Measurements from ENCODE around the gene ACBD6.

The ACBD6 gene

DNA sequence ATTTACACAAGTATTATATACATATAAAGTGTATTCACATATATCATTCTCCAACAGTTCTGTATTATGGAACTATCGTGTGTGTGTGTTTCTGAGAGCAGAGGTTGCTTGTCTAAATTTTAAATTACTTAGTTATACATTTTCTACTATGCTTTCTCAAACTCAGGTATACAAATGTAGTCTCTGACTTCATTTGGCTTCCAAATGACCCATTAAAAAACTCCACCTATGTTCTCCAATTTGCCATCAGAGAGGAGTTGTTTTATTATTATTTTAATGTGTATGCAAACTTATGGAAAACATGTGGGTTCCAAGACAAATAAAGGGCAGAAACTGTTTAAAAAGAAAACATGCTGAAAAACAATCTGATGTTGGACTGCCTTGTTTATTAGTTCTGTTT is 131.8 kb downstream of the ACBD6 start:
- DNase-seq (ENCODE audit: low read depth): no peak

DNA sequence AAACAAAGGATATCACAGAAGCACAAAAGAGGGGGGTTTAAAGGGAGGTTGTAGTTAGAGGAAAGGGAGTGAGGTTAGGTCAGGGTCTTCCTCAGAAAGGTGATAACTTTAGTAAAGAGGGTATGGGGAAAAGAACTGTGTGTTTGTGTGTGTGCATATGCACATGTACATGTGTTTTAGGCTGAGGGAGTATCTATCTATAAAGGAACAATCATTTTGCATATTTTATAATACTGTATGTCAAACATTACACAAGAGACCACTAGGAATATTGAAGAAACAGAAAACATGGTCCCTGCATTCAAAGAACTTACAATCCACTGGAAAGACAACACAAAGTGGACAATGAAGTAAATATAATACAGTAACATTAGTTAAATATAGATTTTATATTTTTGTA is 132.2 kb downstream of the ACBD6 start:
- DNase-seq (ENCODE audit: low read depth): no peak

DNA sequence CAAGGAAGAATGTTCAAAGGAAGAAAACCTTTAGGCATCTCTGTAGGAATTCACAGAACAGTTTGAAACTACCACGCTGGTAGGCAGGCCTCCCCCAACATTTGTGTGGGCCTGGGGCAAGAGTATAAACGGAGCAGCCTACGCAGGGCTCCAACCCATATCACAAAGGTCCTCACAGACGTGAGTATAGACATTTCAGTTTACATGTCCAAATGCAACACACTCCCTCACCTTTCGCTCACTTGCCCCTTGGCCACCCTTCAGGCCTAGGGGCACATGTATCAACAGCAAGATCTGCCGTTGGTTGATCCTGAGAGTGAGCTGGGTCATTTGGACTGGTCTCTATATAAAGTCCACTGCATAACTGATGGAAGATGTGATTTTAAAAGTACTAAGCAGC is 133.3 kb downstream of the ACBD6 start:
- no peak for DNase-seq (ENCODE audit: low read depth)

DNA sequence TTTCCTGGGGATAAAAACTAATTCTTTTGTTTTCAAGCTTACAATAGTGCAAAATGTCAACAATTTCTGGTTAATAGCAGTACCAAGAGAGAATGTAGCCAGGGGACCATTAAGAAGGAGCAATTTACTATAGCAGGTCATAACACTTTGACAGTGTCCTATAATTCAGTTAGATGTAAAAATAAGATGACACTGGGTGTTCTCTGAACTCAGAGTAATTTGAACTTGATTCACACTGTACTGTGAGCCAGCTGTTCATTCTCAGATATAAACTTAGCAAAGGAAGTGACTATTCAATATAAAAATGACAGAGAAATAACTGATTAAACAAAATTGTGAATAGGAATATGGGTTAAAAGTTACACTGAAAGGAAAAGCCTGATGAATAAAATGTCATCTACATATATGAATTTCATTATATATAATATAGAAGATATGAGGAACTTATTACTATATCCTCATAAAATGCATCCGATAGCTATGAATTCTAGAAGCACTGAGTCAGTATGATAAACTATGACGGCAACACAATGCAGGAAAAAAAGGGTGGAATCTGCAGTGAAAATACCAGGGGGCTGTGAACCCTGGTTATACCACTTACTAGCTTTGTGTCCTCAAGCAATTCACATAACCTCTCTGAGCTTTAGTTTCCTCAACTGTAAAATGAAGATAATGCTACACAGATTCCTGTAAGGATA is 135.9 kb downstream of the ACBD6 start:
- no peak for DNase-seq (ENCODE audit: low read depth)

DNA sequence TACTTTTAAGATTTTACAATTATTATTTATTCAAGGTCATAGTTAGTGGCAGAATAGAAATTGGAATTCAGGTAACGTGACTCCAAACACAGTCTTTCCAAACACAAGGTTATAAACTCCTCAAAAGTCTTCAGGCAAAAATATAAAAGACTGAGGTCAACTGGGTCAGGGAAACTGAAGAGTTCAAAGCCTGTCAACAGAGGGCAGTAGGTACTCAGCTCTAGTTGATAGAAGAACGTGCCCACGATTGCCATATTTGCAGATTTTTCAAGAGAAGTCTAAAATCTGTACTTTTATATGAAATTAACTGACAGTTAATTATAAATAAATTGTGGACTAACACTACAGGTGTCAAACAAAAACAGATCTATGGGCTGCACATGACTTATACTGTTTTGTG is 137.3 kb downstream of the ACBD6 start:
- no peak for DNase-seq (ENCODE audit: low read depth)

DNA sequence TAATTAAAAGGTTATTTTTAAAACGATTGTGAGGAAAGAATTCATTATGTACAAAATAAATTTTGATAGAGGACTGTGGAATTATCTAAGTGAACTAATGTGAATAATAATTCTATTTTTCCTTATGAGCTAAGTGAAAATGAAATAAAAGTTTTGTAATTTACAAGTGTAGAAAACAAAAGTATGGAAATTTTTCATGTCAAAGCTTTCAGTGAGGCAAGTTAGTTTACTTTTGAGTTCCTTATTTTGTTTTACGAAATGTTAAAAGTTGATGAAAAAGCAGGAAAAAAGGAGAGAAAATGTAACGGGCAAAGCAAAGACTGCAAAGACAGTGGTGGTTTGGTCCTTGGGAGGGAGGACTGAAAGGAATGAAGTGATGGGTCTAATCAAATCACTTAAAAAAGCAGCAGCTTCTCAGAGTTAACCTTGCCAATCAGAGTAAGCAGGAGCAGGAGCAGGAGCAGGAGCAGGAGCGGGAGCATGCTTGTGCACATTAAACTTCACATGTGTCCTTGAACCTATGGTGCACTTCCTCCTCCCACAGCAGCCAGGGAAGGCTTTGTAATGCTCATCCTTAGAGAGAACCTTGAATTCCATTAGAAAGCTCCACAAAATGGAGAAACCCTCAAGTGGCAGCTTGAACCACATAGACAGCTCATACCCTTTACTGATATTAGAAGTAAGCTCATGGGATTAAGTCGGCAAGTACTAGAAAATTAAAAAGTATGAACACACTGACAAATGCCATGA is 139.0 kb downstream of the ACBD6 start:
- no peak for DNase-seq (ENCODE audit: low read depth)

DNA sequence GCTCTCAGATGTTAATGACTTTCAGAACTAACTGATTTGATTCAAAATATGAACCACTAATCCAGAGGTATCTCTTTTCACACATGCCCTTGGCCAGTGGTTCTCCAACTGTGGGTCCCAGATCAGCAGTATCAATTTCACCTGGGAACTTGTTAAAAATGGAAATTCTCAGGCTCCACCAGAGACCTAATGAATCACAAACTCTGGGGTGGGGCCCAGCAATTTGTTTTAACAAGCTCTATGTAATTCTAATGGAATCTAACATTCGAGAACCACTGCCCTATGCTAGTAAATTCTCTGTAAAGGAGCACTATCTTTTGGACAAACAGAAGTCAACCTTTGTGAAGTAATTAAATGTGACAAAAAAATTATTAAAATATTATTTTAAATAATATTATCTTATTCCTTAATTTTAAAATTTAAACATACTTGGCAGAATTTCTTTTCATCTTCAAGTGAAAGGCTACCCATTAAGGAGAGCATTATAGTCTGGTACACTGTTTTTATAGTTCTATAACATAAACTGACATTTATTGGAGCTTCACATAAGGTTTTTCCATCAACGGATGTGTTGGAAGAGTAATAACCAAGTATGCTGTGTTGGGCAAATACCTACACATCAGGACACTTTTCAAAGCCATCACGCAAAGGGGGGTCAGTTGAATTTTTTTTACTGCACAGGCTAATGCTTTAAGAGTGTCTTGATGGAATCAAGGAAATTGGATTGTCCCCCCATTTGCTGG is 141.9 kb downstream of the ACBD6 start:
- DNase-seq (ENCODE audit: low read depth): no peak

DNA sequence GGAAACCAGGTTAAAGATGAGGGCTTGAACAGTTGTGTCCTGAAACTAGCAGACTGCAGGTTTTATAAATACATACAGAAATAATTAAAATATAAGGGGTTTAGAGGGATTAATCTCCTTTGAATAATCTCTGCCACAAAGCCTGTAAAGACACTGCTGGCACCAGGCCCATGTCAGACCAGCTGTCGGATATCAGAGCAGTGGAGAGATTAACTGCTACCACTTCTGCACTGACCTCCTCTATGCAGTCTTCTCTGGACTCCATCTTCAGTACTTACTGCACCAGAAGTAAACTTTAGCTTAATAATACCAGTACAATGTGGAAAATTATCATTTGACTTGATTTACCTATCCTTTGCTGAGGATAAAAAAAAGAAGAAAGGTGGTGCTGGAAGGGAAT is 143.7 kb downstream of the ACBD6 start:
- no peak for DNase-seq (ENCODE audit: low read depth)

DNA sequence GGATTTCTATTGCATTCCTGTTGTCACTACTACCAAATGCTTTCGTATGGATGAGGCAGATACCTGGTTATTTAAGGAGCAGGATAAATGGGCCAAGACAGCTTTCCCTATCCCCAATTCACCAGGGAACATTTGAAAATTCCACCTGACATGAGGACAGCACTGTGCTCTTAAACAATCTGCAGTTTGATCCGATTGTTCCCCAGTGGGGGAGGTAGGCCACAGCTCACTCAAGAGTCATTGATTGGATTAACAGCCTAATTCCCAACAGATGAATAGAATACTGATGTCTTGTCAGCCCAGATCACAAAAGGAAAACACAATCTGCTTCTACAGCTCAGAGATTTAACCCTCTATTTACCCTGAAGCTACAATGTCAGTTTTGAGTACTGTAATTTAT is 148.4 kb downstream of the ACBD6 start:
- DNase-seq (ENCODE audit: low read depth): no peak

DNA sequence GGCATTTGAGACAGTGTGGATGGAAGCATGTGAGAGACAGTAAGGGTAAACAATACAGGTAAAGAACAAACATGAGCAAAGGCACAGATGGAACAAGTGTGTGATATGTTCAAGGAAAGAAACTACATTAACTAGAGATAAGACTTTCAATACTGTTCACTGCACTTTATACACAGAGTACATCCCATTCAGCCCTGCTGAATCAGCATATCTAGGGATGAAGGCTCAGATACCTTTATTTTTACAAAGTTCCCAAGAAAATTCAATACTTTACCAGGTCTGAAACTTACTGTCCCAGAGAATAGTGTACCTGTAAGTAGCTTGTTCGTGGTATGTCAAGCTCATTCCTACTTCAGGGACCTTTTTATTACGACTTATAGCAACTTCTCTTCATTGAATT is 149.8 kb downstream of the ACBD6 start:
- DNase-seq (ENCODE audit: low read depth): no peak

DNA sequence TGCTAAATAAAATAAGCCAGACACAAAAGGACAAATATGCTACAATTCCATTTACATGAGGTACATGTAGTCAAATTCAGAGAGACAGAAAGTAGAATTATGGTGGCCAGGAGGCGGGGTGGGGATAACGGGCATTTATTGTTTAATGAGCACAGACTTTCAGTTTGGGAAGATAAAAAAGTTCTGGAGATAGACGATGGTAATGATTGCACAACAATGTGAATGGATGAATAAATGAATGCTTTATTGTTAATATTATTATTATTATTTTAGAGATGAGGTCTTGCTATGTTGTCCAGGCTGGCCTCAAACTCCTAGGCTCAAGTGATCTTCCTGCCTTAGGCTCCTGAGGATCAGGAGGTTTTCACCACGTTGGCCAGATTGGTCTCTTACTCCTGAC is 150.4 kb downstream of the ACBD6 start:
- DNase-seq (ENCODE audit: low read depth): no peak

DNA sequence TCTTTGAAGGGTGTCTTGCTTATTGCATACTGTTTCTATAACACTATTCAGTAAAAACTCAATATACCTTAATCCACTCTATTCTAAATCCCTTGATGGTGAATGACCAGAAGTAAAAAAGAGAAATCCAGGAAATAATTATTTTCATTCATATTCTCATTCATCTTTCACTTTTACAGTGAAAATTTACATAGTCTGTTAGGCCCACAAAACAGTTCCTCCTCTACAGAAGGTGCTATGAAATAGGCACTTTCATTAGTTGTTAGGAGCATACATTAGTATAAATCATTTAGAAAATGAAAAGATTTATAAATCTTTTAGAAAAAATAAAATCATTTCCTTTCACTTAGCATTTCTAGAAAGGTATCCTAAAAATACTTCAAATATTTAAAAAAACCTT is 157.2 kb downstream of the ACBD6 start:
- no peak for DNase-seq (ENCODE audit: low read depth)

DNA sequence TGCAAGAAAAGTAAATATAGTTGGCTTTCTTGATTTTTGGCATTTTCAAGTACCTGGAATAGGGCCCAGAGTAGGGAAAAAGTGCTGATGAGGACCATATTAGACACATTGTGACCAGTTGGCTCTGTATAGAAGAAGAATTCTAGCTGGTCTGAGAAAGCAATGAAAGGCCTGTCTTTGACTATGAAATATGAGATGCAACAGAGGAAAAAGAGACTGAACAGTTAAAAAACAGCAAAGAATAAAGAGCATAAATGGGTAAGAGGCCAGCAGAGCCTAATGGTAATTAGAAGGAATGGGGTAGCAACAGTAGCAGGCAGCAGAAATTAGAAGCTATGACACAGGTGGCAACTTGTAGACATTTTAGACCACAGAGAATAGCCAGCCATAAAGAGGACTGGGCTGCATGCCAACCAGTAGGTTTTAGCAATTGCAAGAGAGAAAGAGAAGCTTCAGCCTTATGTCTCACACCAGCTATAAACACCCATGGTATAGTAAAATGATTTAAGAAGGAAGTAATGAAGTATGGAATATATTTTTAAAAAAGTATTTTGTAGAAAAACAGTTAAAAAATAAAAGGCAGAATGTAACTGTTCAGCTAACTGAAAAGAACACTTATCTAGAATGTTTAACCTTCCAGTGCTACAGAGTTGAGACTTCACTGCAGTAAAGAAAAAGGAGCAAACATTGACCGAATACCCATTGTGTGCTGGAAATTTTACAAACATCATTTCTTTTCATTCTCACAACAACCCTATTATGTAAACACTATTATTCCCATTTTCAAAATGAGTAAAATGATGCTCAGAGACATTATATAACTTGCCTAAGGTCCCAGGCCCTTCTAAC is 158.2 kb downstream of the ACBD6 start:
- no peak for DNase-seq (ENCODE audit: low read depth)

DNA sequence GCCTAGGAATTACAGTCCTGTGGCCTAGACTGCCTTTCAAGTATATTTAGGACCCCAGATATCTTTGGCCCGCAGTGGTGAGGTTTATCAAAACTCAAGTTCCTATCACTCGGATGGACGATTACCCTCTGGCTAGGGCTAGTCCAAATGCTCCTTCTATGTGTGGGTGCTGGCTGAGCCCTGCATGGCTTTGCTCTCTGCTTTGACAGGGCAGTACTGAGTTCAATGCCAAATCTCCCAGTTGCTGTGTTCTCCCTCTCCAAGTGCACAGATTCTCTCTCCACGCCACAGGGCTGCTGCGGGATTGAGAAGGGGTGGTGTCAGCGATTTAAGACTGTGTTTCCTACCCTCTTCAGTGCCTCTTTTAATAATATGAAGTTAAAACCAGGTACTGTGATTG is 175.3 kb downstream of the ACBD6 start:
- no peak for DNase-seq (ENCODE audit: low read depth)

DNA sequence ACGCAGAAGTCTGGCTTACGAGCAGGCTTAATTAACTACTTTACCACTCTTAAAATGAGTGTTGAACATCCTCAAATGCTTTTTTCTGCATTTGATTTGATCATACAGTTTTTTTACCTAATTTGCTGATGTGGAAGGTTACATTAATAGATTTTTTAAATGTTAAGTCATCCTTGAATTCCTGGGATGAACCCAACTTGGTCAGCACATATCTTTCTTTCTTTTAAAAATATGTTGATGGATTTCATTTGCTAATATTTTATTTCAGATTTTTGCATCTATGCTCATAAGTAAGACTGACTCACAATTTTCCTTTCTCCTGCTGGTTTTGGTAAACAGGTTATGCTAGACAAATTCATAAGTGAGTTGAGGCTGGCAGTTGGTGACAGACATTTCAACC is 189.5 kb downstream of the ACBD6 start:
- DNase-seq (ENCODE audit: low read depth): no peak

DNA sequence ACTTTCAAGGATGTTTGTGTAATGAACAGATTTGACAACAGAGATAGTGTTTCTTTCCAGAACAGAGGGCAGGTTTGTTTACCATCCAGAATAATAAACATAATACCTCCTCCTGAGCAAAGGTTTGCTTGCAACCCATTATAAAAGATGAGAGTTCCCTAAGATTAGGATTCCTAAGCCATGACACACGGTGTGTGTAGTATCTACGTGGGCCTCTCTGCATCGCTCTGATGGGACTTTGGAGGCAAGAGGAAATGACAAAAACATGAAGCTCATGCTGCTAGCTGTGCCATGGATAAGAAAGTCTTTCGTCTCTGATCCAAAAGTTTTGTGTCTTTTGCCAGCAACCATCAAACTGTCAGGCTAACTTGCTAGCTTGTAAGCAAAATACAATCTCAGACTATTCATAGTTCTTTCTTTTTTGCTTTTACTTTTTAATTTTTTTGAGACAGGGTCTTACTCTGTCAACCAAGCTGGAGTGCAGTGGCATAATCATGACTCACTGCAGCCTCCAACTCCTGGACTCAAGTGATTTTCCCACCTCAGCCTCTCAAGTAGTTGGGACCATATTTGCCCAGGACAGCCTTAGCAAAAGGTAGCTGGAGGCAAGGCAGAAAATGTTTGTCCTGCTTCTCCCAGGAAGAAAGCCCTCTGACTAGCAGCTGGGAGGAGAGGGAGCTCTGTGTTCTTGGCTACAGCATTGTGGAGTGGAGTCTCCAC is 191.2 kb downstream of the ACBD6 start:
- no peak for DNase-seq (ENCODE audit: low read depth)

DNA sequence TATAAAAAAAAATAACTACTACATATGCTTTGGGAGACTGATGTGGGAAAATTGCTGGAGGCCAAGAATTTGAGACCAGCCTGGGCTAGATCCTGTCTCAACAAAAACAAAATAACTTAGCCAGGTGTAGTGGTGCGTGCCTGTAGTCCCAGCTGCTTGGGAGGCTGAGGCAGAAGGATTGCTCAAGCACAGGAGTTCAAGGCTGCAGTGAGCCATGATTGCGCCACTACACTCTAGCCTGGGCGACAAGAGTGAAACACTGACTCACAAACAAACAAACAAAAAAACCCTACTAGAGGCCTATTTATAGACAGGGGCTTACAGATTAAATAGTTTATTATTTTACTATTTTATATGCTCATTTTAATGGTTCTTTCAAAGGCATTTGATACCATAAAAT is 192.3 kb downstream of the ACBD6 start:
- no peak for DNase-seq (ENCODE audit: low read depth)

DNA sequence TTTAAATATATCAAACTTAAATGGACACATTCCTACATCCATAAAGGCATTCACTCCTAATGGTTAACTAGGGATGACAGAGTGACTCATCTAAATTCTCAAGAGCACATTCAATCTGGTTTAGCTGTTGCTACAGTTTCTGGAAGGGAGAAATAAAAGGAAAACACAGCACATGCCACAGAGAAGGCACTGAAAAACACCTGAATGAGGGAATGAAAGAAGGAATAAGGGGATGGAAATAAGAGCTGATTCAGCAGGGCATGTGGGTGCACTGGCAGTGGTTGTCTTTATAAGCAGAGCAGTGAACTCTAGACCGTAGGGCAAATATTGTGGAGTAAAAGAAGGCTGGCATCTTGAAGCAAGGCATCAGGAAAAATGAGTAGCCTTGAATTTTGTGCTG is 193.0 kb downstream of the ACBD6 start:
- DNase-seq (ENCODE audit: low read depth): no peak

DNA sequence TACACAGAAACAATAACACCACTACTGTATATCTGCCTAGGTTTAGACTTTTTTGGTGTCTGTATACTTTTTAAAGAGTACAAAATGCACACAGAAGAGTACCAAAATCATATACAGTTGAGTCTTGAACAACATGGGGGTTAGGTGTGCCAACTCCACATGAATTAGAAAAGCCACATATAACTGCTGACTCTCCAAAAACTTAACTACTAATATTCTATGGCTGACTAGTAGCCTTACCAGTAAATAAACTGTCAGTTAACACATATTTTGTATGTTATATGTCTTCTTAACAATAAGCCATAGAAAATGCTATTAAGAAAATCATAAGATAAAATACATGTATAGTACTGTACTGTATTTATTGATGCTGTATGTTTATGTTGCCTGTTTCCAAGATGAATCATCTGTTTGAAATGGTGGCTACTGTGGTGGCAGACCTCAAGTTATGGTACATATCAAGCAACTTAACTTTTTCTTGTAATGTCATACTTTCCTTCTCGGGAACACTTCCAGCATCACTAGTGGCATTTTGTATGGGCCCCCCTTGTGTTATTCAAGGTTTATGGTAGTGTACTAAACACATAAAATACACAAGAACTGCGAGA is 201.1 kb downstream of the ACBD6 start:
- DNase-seq (ENCODE audit: low read depth): no peak

DNA sequence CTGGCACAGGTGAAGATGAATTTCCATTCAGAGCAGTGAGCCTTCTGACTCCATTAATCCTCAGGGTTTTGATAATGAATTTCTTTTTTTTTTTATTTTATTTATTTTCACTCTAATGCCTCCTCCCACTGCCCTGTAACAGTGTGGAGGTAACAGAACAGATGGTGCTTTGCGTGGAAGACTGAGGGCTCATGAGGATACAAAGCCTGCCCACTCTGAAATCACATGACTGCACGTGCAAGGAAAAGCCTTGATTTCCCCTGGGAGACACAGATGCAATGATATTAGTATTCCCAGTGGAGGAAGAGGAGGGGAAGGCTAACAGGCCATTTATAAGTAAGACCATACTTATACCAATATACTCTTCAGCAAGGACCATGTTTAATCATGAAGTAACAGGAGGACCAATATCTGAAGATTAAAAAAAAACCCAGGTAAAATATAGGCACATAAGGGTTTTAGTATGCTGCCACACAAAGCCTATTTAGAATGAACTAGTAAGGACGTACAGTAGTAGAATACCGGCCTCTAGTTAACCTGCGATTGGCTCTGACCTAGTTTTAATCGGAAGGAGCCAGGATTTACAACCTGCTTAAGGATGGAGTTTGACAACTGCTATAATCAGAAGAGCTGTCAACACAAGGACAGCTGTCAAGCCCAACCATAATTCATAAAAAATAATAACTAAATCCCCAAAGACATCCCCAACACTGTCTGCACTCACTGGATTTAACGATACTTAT is 202.7 kb downstream of the ACBD6 start:
- no peak for DNase-seq (ENCODE audit: low read depth)

DNA sequence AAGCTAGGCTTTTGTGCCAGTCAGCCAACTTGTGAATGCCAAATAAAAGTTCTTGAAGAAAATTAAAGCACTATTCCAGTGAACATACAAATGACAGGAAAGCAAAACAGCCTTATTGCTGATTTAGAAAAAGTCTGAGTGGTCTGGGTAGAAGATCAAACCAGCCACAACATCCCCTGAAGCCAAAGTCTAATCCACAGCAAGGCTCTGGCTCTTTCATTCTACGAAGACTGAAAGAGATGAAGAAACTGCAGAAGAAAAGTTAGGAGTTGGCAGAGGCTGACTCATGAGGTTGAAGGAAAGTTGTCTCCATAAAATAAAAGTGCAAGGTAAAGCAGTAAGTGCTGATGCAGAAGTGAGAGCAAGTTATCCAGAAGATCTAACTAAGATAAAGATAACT is 206.4 kb downstream of the ACBD6 start:
- DNase-seq (ENCODE audit: low read depth): no peak
